Trophoblast cell (in vitro differentiated cells and primary cell): ENCODE data around the gene ITPK1.

Source experiments
- DNase-seq, 2 donors: peaks; one replicate each; pipeline ENCODE4 v3.0.0-alpha.2; 2016
- H2AFZ ChIP-seq: 2 replicates; pipeline ENCODE4 v1.6.1; 2013; ENCODE audit warnings: low read length, moderate library complexity, mild to moderate bottlenecking; ENCODE audit not compliant: insufficient read depth, poor library complexity
- H2AK5ac ChIP-seq: 2 replicates; pipeline ENCODE4 v1.6.1; 2013; ENCODE audit warnings: mild to moderate bottlenecking, low read length
- H2BK120ac ChIP-seq: 2 replicates; pipeline ENCODE4 v1.6.1; 2013; ENCODE audit warnings: low read length, mild to moderate bottlenecking, moderate library complexity; ENCODE audit not compliant: insufficient read depth, poor library complexity
- H2BK12ac ChIP-seq: 2 replicates; pipeline ENCODE4 v1.6.1; 2013; ENCODE audit warnings: mild to moderate bottlenecking, low read length, moderate library complexity
- H2BK5ac ChIP-seq: 2 replicates; pipeline ENCODE4 v1.6.1; 2013; ENCODE audit warnings: low read length, low read depth, moderate library complexity, mild to moderate bottlenecking; ENCODE audit not compliant: poor library complexity
- H3K14ac ChIP-seq: 2 replicates; pipeline ENCODE4 v1.6.1; 2013; ENCODE audit warnings: mild to moderate bottlenecking, low read length
- H3K18ac ChIP-seq: 2 replicates; pipeline ENCODE4 v1.6.1; 2013; ENCODE audit warnings: mild to moderate bottlenecking, low read length
- H3K23ac ChIP-seq: 2 replicates; pipeline ENCODE4 v1.6.1; 2013; ENCODE audit warnings: low read length
- H3K27ac ChIP-seq: 2 replicates; pipeline ENCODE4 v1.5.1; 2013; ENCODE audit warnings: low read depth, mild to moderate bottlenecking, inconsistent platforms, low read length, moderate library complexity
- H3K27me3 ChIP-seq: 2 replicates; pipeline ENCODE4 v1.6.1; 2013; ENCODE audit warnings: inconsistent platforms, mild to moderate bottlenecking, low read length, moderate library complexity; ENCODE audit not compliant: insufficient read depth
- H3K36me3 ChIP-seq, 2 experiments: 1 replicate in 1 of 2; 2 replicates in 1 of 2; pipeline ENCODE4 v1.6.1; 2013; ENCODE audit warnings: low read length in 2 of 2, mild to moderate bottlenecking in 2 of 2, moderate library complexity in 1 of 2; ENCODE audit not compliant: insufficient read depth in 2 of 2, control insufficient read depth in 1 of 2
- H3K4ac ChIP-seq: 2 replicates; pipeline ENCODE4 v1.6.1; 2013; ENCODE audit warnings: low read depth, mild to moderate bottlenecking, low read length, moderate library complexity
- H3K4me1 ChIP-seq, 2 experiments: 1 replicate in 1 of 2; 2 replicates in 1 of 2; pipeline ENCODE4 v1.6.1; 2013; ENCODE audit warnings: low read length in 2 of 2, mild to moderate bottlenecking in 2 of 2, moderate library complexity in 1 of 2; ENCODE audit not compliant: insufficient read depth in 2 of 2, control insufficient read depth in 1 of 2
- H3K4me2 ChIP-seq: 2 replicates; pipeline ENCODE4 v1.6.1; 2013; ENCODE audit warnings: inconsistent platforms, mild to moderate bottlenecking, low read length, moderate library complexity
- H3K4me3 ChIP-seq: 2 replicates; pipeline ENCODE4 v1.5.1; 2013; ENCODE audit warnings: mild to moderate bottlenecking, low read depth, low read length, inconsistent platforms
- H3K79me1 ChIP-seq: one replicate; pipeline ENCODE4 v1.6.1; 2013; ENCODE audit warnings: low read length
- H3K79me2 ChIP-seq: 2 replicates; pipeline ENCODE4 v1.6.1; 2013; ENCODE audit warnings: low read length, mild to moderate bottlenecking; ENCODE audit not compliant: control insufficient read depth, insufficient read depth, poor library complexity
- H3K9ac ChIP-seq: 2 replicates; pipeline ENCODE4 v1.6.1; 2013; ENCODE audit warnings: mild to moderate bottlenecking, low read length
- H3K9me3 ChIP-seq: 2 replicates; pipeline ENCODE4 v1.6.1; 2013; ENCODE audit warnings: low read depth, mild to moderate bottlenecking, control low read depth, inconsistent platforms, low read length; ENCODE audit not compliant: insufficient read depth
- H4K12ac ChIP-seq: 2 replicates; pipeline ENCODE4 v1.6.1; 2013; ENCODE audit warnings: low read depth, mild to moderate bottlenecking, low read length, moderate library complexity
- H4K8ac ChIP-seq: 2 replicates; pipeline ENCODE4 v1.6.1; 2013; ENCODE audit warnings: low read depth, mild to moderate bottlenecking, low read length, moderate library complexity
- H4K91ac ChIP-seq: one replicate; pipeline ENCODE4 v1.6.1; 2013; ENCODE audit warnings: low read depth, mild to moderate bottlenecking, low read length, moderate library complexity
- WGBS: extraction: QIAGEN DNeasy Blood & Tissue Kit; methylation state at CpG from one replicate; pipeline ENCODE4 v1.1.7; 2013; ENCODE audit warnings: missing lambda C conversion rate; ENCODE audit not compliant: insufficient read length, insufficient coverage; ENCODE audit errors: extremely low coverage; 5-methylcytosine and 5-hydroxymethylcytosine counted together

ITPK1 gene

GRCh38 chr14:92954933-92955332 lies 160.8 kb downstream of the ITPK1 start:
- H3K79me1 ChIP-seq = no peaks in the 10 kb centered on the region
- H3K4me2 ChIP-seq = no peak overlapping the region
- no peak overlapping the region for H3K9ac ChIP-seq
- no peak overlapping the region for H3K23ac ChIP-seq
- no peak overlapping the region for H2AFZ ChIP-seq
- H3K4me1 ChIP-seq = peaks cover 0 to 5% of the 10 kb centered on the region in 2 experiments
- H3K18ac ChIP-seq = no peak overlapping the region
- no peak for DNase-seq
- no peak overlapping the region for H3K14ac ChIP-seq
- no peak overlapping the region for H3K4ac ChIP-seq
- no peaks in the 10 kb centered on the region for H3K27me3 ChIP-seq
- no peak overlapping the region for H3K4me3 ChIP-seq
- no peak overlapping the region for H2BK5ac ChIP-seq
- no peak overlapping the region for H4K8ac ChIP-seq
- H4K12ac ChIP-seq = no peak overlapping the region
- H2BK12ac ChIP-seq = no peak overlapping the region
- no CpG with 5 or more reads among the region's 5 CpGs for WGBS
- peaks cover 4 to 8% of the 10 kb centered on the region in 2 experiments for H3K36me3 ChIP-seq
- H3K9me3 ChIP-seq = no peaks in the 10 kb centered on the region
- H3K79me2 ChIP-seq = no peaks in the 10 kb centered on the region
- no peak overlapping the region for H2BK120ac ChIP-seq
- H4K91ac ChIP-seq = no peak overlapping the region
- H2AK5ac ChIP-seq = no peak overlapping the region
- no peak overlapping the region for H3K27ac ChIP-seq

GRCh38 chr14:92953526-92953925 lies 162.2 kb downstream of the ITPK1 start:
- H3K9ac ChIP-seq = no peak overlapping the region
- H2BK12ac ChIP-seq = no peak overlapping the region
- H3K27ac ChIP-seq = no peak overlapping the region
- H3K14ac ChIP-seq = no peak overlapping the region
- no peak overlapping the region for H3K4me2 ChIP-seq
- no peak for DNase-seq
- H3K4ac ChIP-seq = no peak overlapping the region
- H4K12ac ChIP-seq = no peak overlapping the region
- no peak overlapping the region for H3K18ac ChIP-seq
- peaks cover 4 to 8% of the 10 kb centered on the region in 2 experiments for H3K36me3 ChIP-seq
- WGBS = no CpG with 5 or more reads among the region's 6 CpGs
- no peaks in the 10 kb centered on the region for H3K79me2 ChIP-seq
- H3K9me3 ChIP-seq = no peaks in the 10 kb centered on the region
- H4K91ac ChIP-seq = no peak overlapping the region
- H3K4me3 ChIP-seq = no peak overlapping the region
- no peaks in the 10 kb centered on the region for H3K27me3 ChIP-seq
- H2BK5ac ChIP-seq = no peak overlapping the region
- H3K79me1 ChIP-seq = no peaks in the 10 kb centered on the region
- H3K4me1 ChIP-seq = peaks cover 0 to 1% of the 10 kb centered on the region in 2 experiments
- H2AFZ ChIP-seq = no peak overlapping the region
- no peak overlapping the region for H2BK120ac ChIP-seq
- H4K8ac ChIP-seq = no peak overlapping the region
- no peak overlapping the region for H2AK5ac ChIP-seq
- H3K23ac ChIP-seq = no peak overlapping the region

GRCh38 chr14:92952481-92953298 lies 163.0 kb downstream of the ITPK1 start:
- Histone ChIP-seq H3K4me1 (no peaks in the 10 kb centered on the region), H3K9ac (no peak overlapping the region), H3K27ac (no peak overlapping the region), H4K12ac (no peak overlapping the region), H3K79me1 (no peaks in the 10 kb centered on the region), H3K18ac (no peak overlapping the region), H3K23ac (no peak overlapping the region), H3K79me2 (no peaks in the 10 kb centered on the region), H3K9me3 (no peaks in the 10 kb centered on the region), H3K4ac (no peak overlapping the region), H3K4me2 (no peak overlapping the region), H2BK12ac (no peak overlapping the region), H3K14ac (no peak overlapping the region), H4K91ac (no peak overlapping the region), H2BK120ac (no peak overlapping the region), H3K36me3 (peaks cover 2 to 3% of the 10 kb centered on the region in 2 experiments), H2AK5ac (no peak overlapping the region), H3K4me3 (no peak overlapping the region), H2BK5ac (no peak overlapping the region), H3K27me3 (no peaks in the 10 kb centered on the region), H4K8ac (no peak overlapping the region), H2AFZ (no peak overlapping the region)
- peak in 1 of 2 donors; percentile 2 for DNase-seq
- no CpG with 5 or more reads among the region's 32 CpGs for WGBS

- no peak overlapping the region for H4K8ac ChIP-seq
- no peaks in the 10 kb centered on the region for H3K79me2 ChIP-seq
These were observed 163.7 kb downstream of the ITPK1 start for GRCh38 chr14:92951912-92952471.

More at GRCh38 chr14:92951912-92952471, 163.7 kb downstream of the ITPK1 start:
- no peak overlapping the region for H2BK5ac ChIP-seq
- no peaks in the 10 kb centered on the region for H3K27me3 ChIP-seq
- no peak overlapping the region for H3K4ac ChIP-seq
- no peak overlapping the region for H2BK120ac ChIP-seq
- H2AK5ac ChIP-seq = no peak overlapping the region
- no peak overlapping the region for H2BK12ac ChIP-seq
- peak; percentile 41 to 83 for DNase-seq
- no peak overlapping the region for H2AFZ ChIP-seq
- no peaks in the 10 kb centered on the region for H3K4me1 ChIP-seq
- no peak overlapping the region for H3K27ac ChIP-seq
- no peak overlapping the region for H3K14ac ChIP-seq
- H3K4me2 ChIP-seq = no peak overlapping the region
- H4K12ac ChIP-seq = no peak overlapping the region
- H3K79me1 ChIP-seq = no peaks in the 10 kb centered on the region
- H3K18ac ChIP-seq = no peak overlapping the region
- no peaks in the 10 kb centered on the region for H3K9me3 ChIP-seq
- no peak overlapping the region for H4K91ac ChIP-seq
- H3K23ac ChIP-seq = no peak overlapping the region
- no peak overlapping the region for H3K9ac ChIP-seq
- WGBS = no CpG with 5 or more reads among the region's 18 CpGs
- peaks cover 2% of the 10 kb centered on the region in 2 experiments for H3K36me3 ChIP-seq
- H3K4me3 ChIP-seq = no peak overlapping the region
